Activated T-cell treated with anti-CD3 and anti-CD28 coated beads, Interleukin-2, amount 50 U/mL, for 4 hours (primary cell): ENCODE measurements around the gene CLDN10. TPM values are rescaled to one million over a fixed set of nuclear protein-coding genes. Genes with fewer than 3 reads are reported as not detected.
"Not testable (repeated sequence)": the region's sequence is repeated elsewhere in the genome, so short reads cannot be mapped to it uniquely, and the experiment has no call there.

Source experiments
- ATAC-seq, 2 donors: fragments of 200-7000 bp; cut with Tn5 transposase; one replicate each; pipeline ENCODE4 v1.10.0; 2021
- DNase-seq: peaks from one replicate; pipeline ENCODE4 v3.0.0-alpha.2; 2020
- H3K27me3 Mint-ChIP-seq: one replicate; pipeline ENCODE4 v1.8.0; 2021; ENCODE audit warnings: low read depth, mixed read lengths
- H3K36me3 Mint-ChIP-seq: one replicate; pipeline ENCODE4 v1.8.0; 2022; ENCODE audit warnings: mixed read lengths; ENCODE audit not compliant: insufficient read depth
- H3K4me1 Mint-ChIP-seq: one replicate; pipeline ENCODE4 v1.8.0; 2021; ENCODE audit warnings: low read depth, mixed read lengths
- H3K4me3 Mint-ChIP-seq: one replicate; pipeline ENCODE4 v1.8.0; 2021; ENCODE audit warnings: mild to moderate bottlenecking, moderate library complexity, mixed read lengths
- H3K9me3 Mint-ChIP-seq: one replicate; pipeline ENCODE4 v1.8.0; 2021; ENCODE audit warnings: mixed read lengths
- total RNA-seq, 3 donors: library from RNA; stranded (reverse); gene quantifications; one replicate each; pipeline ENCODE4 v1.2.1, GENCODE V29; 2021

CLDN10 gene, protein sequence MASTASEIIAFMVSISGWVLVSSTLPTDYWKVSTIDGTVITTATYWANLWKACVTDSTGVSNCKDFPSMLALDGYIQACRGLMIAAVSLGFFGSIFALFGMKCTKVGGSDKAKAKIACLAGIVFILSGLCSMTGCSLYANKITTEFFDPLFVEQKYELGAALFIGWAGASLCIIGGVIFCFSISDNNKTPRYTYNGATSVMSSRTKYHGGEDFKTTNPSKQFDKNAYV
- not detected for total RNA-seq

DNA sequence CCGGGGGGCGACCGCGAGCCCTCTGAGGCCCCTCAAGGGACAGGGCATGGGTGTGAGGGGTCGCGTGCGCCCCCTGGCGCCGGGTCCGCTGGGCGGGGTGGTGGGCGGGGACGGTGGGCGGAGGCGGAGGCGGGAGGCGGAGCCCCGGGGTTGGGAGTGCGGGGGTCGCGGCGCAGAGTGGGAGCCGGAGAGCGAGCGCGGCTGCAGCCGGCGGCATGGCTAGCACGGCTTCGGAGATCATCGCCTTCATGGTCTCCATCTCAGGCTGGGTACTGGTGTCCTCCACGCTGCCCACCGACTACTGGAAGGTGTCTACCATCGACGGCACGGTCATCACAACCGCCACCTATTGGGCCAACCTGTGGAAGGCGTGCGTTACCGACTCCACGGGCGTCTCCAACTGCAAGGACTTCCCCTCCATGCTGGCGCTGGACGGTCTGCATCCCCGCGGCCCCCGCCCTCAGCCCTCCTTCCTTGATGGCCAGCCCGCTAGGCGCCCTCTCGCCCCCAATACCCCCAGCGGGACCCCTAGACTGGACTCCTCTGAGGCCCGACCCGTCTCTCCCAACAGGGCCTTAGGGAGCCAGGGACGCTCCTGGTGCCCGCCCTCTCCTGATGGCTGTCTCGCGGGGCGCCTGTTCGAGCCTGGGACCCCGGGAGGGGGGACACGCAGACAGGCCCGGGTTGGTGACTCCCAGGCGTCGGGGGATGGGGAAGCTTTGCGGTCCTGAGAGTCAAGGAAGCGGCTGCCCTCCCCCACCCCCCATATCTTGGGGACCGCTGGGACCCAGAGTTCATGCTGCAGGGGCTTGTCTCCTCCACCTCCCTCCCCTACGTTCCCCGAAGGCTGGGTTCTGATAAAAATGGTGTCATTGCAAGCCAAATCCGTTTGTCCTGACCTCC, at the start of gene CLDN10:
Gene CLDN10 (plus strand): TSS at position 182 of the 903 bp plus-strand sequence. CDS start 34 bp downstream, at position 216.
- Mint-ChIP-seq H3K36me3 (no peaks in the 10 kb centered on the region), H3K27me3 (peaks cover 58% of the 10 kb centered on the region), H3K9me3 (no peaks in the 10 kb centered on the region), H3K4me1 (peaks cover 11% of the 10 kb centered on the region), H3K4me3 (no peak within 1 kb of the TSS)
- DNase-seq: no peak
- ATAC-seq: peak in 1 of 2 donors; percentile 24

- no peak for DNase-seq
- no peaks in the 10 kb centered on the region for H3K4me1 Mint-ChIP-seq
- H3K36me3 Mint-ChIP-seq: no peaks in the 10 kb centered on the region
- peaks cover 9% of the 10 kb centered on the region for H3K27me3 Mint-ChIP-seq
- H3K4me3 Mint-ChIP-seq: no peak overlapping the region
- peaks cover 8% of the 10 kb centered on the region for H3K9me3 Mint-ChIP-seq
- no peak for ATAC-seq
These were observed 48.9 kb upstream of the CLDN10 start for GRCh38 chr13:95503662-95504061.

- peaks cover 9% of the 10 kb centered on the region for H3K27me3 Mint-ChIP-seq
- no peak for DNase-seq
- ATAC-seq: no peak
- H3K4me3 Mint-ChIP-seq: no peak overlapping the region
- H3K9me3 Mint-ChIP-seq: peaks cover 8% of the 10 kb centered on the region
- no peaks in the 10 kb centered on the region for H3K36me3 Mint-ChIP-seq
- H3K4me1 Mint-ChIP-seq: no peaks in the 10 kb centered on the region
These were observed 47.3 kb upstream of the CLDN10 start for GRCh38 chr13:95505265-95505664.

- DNase-seq (no peak), ATAC-seq (no peak)
- Mint-ChIP-seq H3K4me1 (no peaks in the 10 kb centered on the region), H3K27me3 (peaks cover 5% of the 10 kb centered on the region), H3K4me3 (no peak overlapping the region), H3K36me3 (no peaks in the 10 kb centered on the region), H3K9me3 (peaks cover 8% of the 10 kb centered on the region)
These were observed 46.5 kb upstream of the CLDN10 start for GRCh38 chr13:95505986-95506385.

DNA sequence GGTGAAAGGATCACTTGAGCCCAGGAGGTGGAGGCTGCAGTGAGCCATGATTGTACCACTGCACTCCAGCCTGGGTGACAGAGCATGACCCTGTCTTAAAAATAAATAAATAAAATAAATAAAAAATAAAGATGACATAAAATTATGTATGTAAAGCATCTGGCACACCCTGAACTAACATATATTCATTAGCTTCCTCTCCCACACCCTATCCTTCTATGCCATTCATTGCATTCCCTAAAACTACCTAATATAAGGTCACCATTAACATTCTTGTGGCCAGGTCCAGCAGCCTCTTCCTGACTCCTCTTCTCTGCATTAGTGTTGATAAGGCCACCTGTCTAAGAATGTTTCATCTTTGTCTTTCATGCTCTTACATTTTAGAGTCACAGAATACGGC, 44.5 kb upstream of the CLDN10 start:
- no peaks in the 10 kb centered on the region for H3K36me3 Mint-ChIP-seq
- no peaks in the 10 kb centered on the region for H3K4me1 Mint-ChIP-seq
- ATAC-seq (no peak), DNase-seq (no peak)
- H3K4me3 Mint-ChIP-seq: no peak overlapping the region
- H3K27me3 Mint-ChIP-seq: peaks cover 5% of the 10 kb centered on the region
- H3K9me3 Mint-ChIP-seq: no peaks in the 10 kb centered on the region

- H3K9me3 Mint-ChIP-seq: no peaks in the 10 kb centered on the region
- H3K4me3 Mint-ChIP-seq: no peak overlapping the region
- ATAC-seq (no peak), DNase-seq (no peak)
- H3K36me3 Mint-ChIP-seq: no peaks in the 10 kb centered on the region
- no peaks in the 10 kb centered on the region for H3K4me1 Mint-ChIP-seq
- H3K27me3 Mint-ChIP-seq: peaks cover 8% of the 10 kb centered on the region
These were observed 43.5 kb upstream of the CLDN10 start for GRCh38 chr13:95508996-95509395.

DNA sequence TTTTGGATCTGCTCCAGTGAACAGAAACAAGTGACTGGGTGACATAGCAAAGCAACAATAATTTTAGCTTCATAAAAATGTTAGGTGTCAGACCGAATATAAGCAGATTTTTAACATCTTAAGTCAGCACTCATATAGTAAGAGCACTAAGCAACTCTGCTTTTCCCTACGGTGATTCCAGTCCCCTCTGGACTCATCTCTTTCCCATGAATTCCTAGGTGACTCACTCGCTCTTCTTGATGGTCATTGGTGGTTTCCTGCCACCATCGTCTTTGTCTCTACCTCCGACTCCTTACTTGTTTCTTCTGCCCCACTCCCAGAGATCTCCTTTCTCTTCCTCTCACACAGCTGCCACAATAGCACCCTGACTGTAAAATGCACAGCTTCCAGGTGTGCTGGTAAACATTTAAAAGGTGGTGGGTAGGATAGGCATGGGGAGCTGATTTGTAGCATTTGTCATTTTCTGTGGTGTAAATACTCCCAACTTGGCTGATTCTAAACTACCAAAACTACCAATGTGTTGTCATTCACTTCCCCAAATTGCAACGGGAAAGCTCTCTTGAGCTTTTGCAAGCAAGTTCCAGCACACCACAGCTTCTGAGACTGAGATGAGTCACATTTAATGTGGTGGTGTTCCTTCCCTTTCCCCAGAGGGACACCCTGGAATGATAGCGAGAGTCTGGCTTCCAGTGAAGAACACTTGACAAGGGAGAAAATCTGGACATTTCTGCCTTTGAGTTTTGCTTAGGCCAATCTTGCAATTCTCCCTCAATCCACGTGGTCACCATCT, 42.8 kb upstream of the CLDN10 start:
- no peaks in the 10 kb centered on the region for H3K9me3 Mint-ChIP-seq
- no peak for ATAC-seq
- no peaks in the 10 kb centered on the region for H3K36me3 Mint-ChIP-seq
- no peak for DNase-seq
- no peak overlapping the region for H3K4me3 Mint-ChIP-seq
- H3K27me3 Mint-ChIP-seq: peaks cover 9% of the 10 kb centered on the region
- H3K4me1 Mint-ChIP-seq: no peaks in the 10 kb centered on the region

DNA sequence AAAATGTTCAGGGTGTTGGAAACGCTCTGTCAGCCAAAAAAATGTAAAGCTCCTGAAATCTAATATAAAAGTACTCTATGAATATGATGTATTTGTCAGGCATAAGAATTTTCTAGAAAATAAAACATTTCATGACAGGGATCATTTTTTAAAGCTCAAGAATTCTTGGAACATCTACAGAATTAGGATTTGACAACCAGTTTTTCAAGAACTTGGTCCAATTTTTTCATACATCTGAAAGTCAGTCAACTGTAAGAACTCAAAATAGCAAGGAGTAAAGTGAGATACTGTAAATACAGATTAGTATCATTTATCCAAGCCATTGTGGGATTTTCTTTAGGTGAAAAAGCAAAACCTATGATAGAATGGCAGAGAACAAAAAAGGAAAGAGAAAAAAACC, 41.6 kb upstream of the CLDN10 start:
- peaks cover 10% of the 10 kb centered on the region for H3K27me3 Mint-ChIP-seq

GRCh38 chr13:95512424-95512823, 40.1 kb upstream of the CLDN10 start:
- DNase-seq (no peak), ATAC-seq (no peak)
- H3K4me3 Mint-ChIP-seq: no peak overlapping the region
- H3K9me3 Mint-ChIP-seq: no peaks in the 10 kb centered on the region
- no peaks in the 10 kb centered on the region for H3K4me1 Mint-ChIP-seq
- H3K36me3 Mint-ChIP-seq: no peaks in the 10 kb centered on the region
- peaks cover 10% of the 10 kb centered on the region for H3K27me3 Mint-ChIP-seq

More for the DNA sequence above, 41.6 kb upstream of the CLDN10 start:
- Mint-ChIP-seq H3K4me3 (no peak overlapping the region), H3K4me1 (no peaks in the 10 kb centered on the region), H3K36me3 (no peaks in the 10 kb centered on the region), H3K9me3 (no peaks in the 10 kb centered on the region)
- no peak for ATAC-seq
- no peak for DNase-seq

- DNase-seq (no peak), ATAC-seq (no peak)
- Mint-ChIP-seq H3K36me3 (no peaks in the 10 kb centered on the region), H3K27me3 (peaks cover 11% of the 10 kb centered on the region), H3K9me3 (no peaks in the 10 kb centered on the region), H3K4me3 (no peak overlapping the region), H3K4me1 (no peaks in the 10 kb centered on the region)
These were observed 39.6 kb upstream of the CLDN10 start for GRCh38 chr13:95512957-95513356.

GRCh38 chr13:95515606-95516005, 36.9 kb upstream of the CLDN10 start:
- H3K4me1 Mint-ChIP-seq, H3K36me3 Mint-ChIP-seq, H3K4me3 Mint-ChIP-seq, DNase-seq, H3K9me3 Mint-ChIP-seq, ATAC-seq: not testable (repeated sequence)
- H3K27me3 Mint-ChIP-seq: peaks cover 11% of the 10 kb centered on the region

DNA sequence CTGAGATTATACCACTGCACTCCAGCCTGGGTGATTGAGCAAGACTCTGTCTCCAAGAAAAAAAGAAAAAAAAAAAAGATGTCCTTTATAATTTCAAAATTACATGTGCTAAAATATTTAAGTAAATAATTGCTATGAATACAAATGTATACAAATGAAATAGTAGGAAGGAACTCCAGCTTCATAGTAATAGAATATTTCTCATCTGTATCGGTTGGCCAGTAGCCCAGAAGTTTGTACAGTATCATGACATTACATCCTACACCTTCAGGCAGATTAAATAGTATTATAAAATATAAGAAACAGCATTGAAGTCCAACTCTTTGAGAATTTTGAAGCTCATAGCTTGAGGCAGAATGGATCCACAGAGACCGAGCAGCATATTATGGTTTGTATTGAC, 36.5 kb upstream of the CLDN10 start:
- Mint-ChIP-seq H3K4me3 (no peak overlapping the region), H3K9me3 (no peaks in the 10 kb centered on the region), H3K4me1 (no peaks in the 10 kb centered on the region), H3K36me3 (no peaks in the 10 kb centered on the region), H3K27me3 (peaks cover 11% of the 10 kb centered on the region)
- ATAC-seq (no peak), DNase-seq (no peak)

- H3K4me3 Mint-ChIP-seq: no peak overlapping the region
- H3K9me3 Mint-ChIP-seq: no peaks in the 10 kb centered on the region
- DNase-seq: no peak
- no peak for ATAC-seq
- H3K36me3 Mint-ChIP-seq: no peaks in the 10 kb centered on the region
- H3K4me1 Mint-ChIP-seq: no peaks in the 10 kb centered on the region
- peaks cover 11% of the 10 kb centered on the region for H3K27me3 Mint-ChIP-seq
These were observed 36.0 kb upstream of the CLDN10 start for GRCh38 chr13:95516492-95516891.

DNA sequence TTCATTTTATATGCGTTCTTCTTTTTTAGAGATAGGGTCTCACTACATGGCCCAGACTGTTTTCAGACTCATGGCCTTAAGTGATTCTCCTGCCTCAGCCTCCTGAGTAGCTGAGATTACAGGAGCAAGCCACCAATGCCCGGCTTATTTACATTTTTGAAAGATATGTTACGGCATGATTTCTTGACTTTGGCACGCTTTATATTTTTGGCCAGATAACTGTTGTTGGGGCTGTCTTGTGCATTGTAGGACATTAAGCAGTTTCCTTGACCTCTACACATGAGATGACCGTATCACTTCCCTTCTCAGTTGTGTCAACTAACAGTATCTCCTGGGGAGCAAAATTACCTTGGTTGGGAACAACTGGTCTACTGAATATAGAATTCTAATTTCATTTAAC, 28.9 kb upstream of the CLDN10 start:
- Mint-ChIP-seq H3K4me3 (no peak overlapping the region), H3K9me3 (peaks cover 8% of the 10 kb centered on the region), H3K36me3 (no peaks in the 10 kb centered on the region), H3K27me3 (peaks cover 9% of the 10 kb centered on the region), H3K4me1 (no peaks in the 10 kb centered on the region)
- DNase-seq (no peak), ATAC-seq (no peak)
